Mesodermal cell (in vitro differentiated cells): Measurements from ENCODE around the gene FILIP1.

ENCODE experiments used
- H3K27ac ChIP-seq: 2 replicates; pipeline ENCODE4 v1.7.0; 2013; ENCODE audit warnings: mild to moderate bottlenecking, low read depth, low read length, moderate library complexity; ENCODE audit not compliant: severe bottlenecking
- H3K36me3 ChIP-seq: 2 replicates; pipeline ENCODE4 v1.7.1; 2013; ENCODE audit warnings: mild to moderate bottlenecking, low read length, moderate library complexity; ENCODE audit not compliant: control insufficient read depth, insufficient read depth
- H3K4me1 ChIP-seq: one replicate; pipeline ENCODE4 v1.7.1; 2013; ENCODE audit warnings: mild to moderate bottlenecking, low read length; ENCODE audit not compliant: insufficient read depth, control insufficient read depth, poor library complexity, severe bottlenecking
- H3K4me3 ChIP-seq: 2 replicates; pipeline ENCODE4 v1.7.0; 2013; ENCODE audit warnings: low read length, control low read depth, mild to moderate bottlenecking; ENCODE audit not compliant: insufficient read depth, poor library complexity, severe bottlenecking; ENCODE audit errors: extremely low read depth
- H3K9me3 ChIP-seq: 2 replicates; pipeline ENCODE4 v1.7.1; 2013; ENCODE audit warnings: mild to moderate bottlenecking, low read length, moderate library complexity; ENCODE audit not compliant: control insufficient read depth
- WGBS, 2 experiments: methylation state at CpG; one replicate each; pipeline ENCODE4 v1.1.5; 2013; ENCODE audit warnings: missing lambda C conversion rate in 2 of 2; ENCODE audit not compliant: insufficient coverage in 2 of 2; 5-methylcytosine and 5-hydroxymethylcytosine counted together

The FILIP1 gene

GRCh38 chr6:75334266-75335040 is 159.1 kb downstream of the FILIP1 start:
- 6 to 9% methylated on average over 1 to 2 of the region's 4 CpGs for WGBS, 2 experiments
- Histone ChIP-seq H3K27ac (peak overlapping the region; percentile 79), H3K4me1 (peaks cover 14% of the 10 kb centered on the region), H3K36me3 (no peaks in the 10 kb centered on the region), H3K4me3 (no peak overlapping the region), H3K9me3 (no peaks in the 10 kb centered on the region)

GRCh38 chr6:75333676-75334200 is 159.9 kb downstream of the FILIP1 start:
- Histone ChIP-seq H3K4me3 (no peak overlapping the region), H3K27ac (peak overlapping the region; percentile 79)
- WGBS, 2 experiments: 18 to 40% methylated on average over 1 to 2 of the region's 2 CpGs

GRCh38 chr6:75331151-75331550 is 162.4 kb downstream of the FILIP1 start:
- no peaks in the 10 kb centered on the region for H3K36me3 ChIP-seq
- no peak overlapping the region for H3K27ac ChIP-seq
- H3K4me1 ChIP-seq: peaks cover 14% of the 10 kb centered on the region
- no peaks in the 10 kb centered on the region for H3K9me3 ChIP-seq
- no CpG with 5 or more reads among the region's 2 CpGs for WGBS, 2 experiments
- H3K4me3 ChIP-seq: no peak overlapping the region

More at GRCh38 chr6:75333676-75334200, 159.9 kb downstream of the FILIP1 start:
- Histone ChIP-seq H3K9me3 (no peaks in the 10 kb centered on the region), H3K36me3 (no peaks in the 10 kb centered on the region), H3K4me1 (peaks cover 14% of the 10 kb centered on the region)

- no peaks in the 10 kb centered on the region for H3K36me3 ChIP-seq
- WGBS, 2 experiments: 83% methylated on average over 1 of the region's 1 CpG; no CpG with 5 or more reads in 1 of the 2 experiments
- H3K4me3 ChIP-seq: no peak overlapping the region
- no peaks in the 10 kb centered on the region for H3K9me3 ChIP-seq
- H3K4me1 ChIP-seq: peaks cover 7% of the 10 kb centered on the region
- no peak overlapping the region for H3K27ac ChIP-seq
Observed at GRCh38 chr6:75329703-75330102, 163.9 kb downstream of the FILIP1 start.

- Histone ChIP-seq H3K36me3 (no peaks in the 10 kb centered on the region), H3K4me3 (no peak overlapping the region), H3K4me1 (no peaks in the 10 kb centered on the region), H3K27ac (no peak overlapping the region), H3K9me3 (no peaks in the 10 kb centered on the region)
- no CpG with 5 or more reads among the region's 1 CpG for WGBS, 2 experiments
Observed at GRCh38 chr6:75327807-75328206, 165.8 kb downstream of the FILIP1 start.

- no peaks in the 10 kb centered on the region for H3K4me1 ChIP-seq
- no peak overlapping the region for H3K27ac ChIP-seq
- H3K4me3 ChIP-seq: no peak overlapping the region
- WGBS, 2 experiments: 59 to 64% methylated on average over 2 of the region's 2 CpGs
- no peaks in the 10 kb centered on the region for H3K36me3 ChIP-seq
- no peaks in the 10 kb centered on the region for H3K9me3 ChIP-seq
Observed at GRCh38 chr6:75326557-75327258, 166.9 kb downstream of the FILIP1 start.

GRCh38 chr6:75318900-75319299 is 174.7 kb downstream of the FILIP1 start:
- Histone ChIP-seq H3K9me3 (no peaks in the 10 kb centered on the region), H3K36me3 (no peaks in the 10 kb centered on the region), H3K4me3 (no peak overlapping the region), H3K27ac (no peak overlapping the region), H3K4me1 (peaks cover 17% of the 10 kb centered on the region)
- WGBS, 2 experiments: 33 to 46% methylated on average over 2 of the region's 2 CpGs

- WGBS, 2 experiments: 40 to 41% methylated on average over 4 of the region's 4 CpGs
- no peaks in the 10 kb centered on the region for H3K9me3 ChIP-seq
- H3K27ac ChIP-seq: peak overlapping the region; percentile 96
- no peak overlapping the region for H3K4me3 ChIP-seq
- peaks cover 17% of the 10 kb centered on the region for H3K4me1 ChIP-seq
- H3K36me3 ChIP-seq: no peaks in the 10 kb centered on the region
Observed at GRCh38 chr6:75317503-75318206, 175.9 kb downstream of the FILIP1 start.

GRCh38 chr6:75315978-75316377 is 177.6 kb downstream of the FILIP1 start:
- Histone ChIP-seq H3K27ac (no peak overlapping the region), H3K4me3 (no peak overlapping the region), H3K4me1 (peaks cover 17% of the 10 kb centered on the region), H3K36me3 (no peaks in the 10 kb centered on the region), H3K9me3 (no peaks in the 10 kb centered on the region)

- WGBS, 2 experiments: 47 to 61% methylated on average over 5 to 9 of the region's 11 CpGs
- no peak overlapping the region for H3K4me3 ChIP-seq
- H3K36me3 ChIP-seq: no peaks in the 10 kb centered on the region
- H3K4me1 ChIP-seq: peaks cover 12% of the 10 kb centered on the region
- no peak overlapping the region for H3K27ac ChIP-seq
- no peaks in the 10 kb centered on the region for H3K9me3 ChIP-seq
Observed at GRCh38 chr6:75308250-75308988, 185.2 kb downstream of the FILIP1 start.
